HEK293 (cell line): ENCODE measurements around the gene IST1.

Experiments
- CTCF ChIA-PET: fragments of 350-600 bp; formaldehyde crosslinking; extraction: SDS; loops from one replicate; lab custom pipeline; 2021; ENCODE audit warnings: antibody characterized with exemption; lab: Yijun Ruan, JAX
- POLR2A ChIA-PET: fragments of 300-600 bp; formaldehyde crosslinking; extraction: SDS; loops from one replicate; lab custom pipeline; 2020; ENCODE audit warnings: antibody characterized with exemption, inconsistent platforms; lab: Yijun Ruan, JAX
- H3K27ac ChIP-seq: fragments of 200-500 bp; sonication (Bioruptor generic); 2 replicates; pipeline ENCODE4 v1.5.1; 2014; ENCODE audit warnings: low read depth, low read length, control low read depth, inconsistent platforms; ENCODE audit errors: extremely low read depth
- H3K36me3 ChIP-seq, 2 experiments: fragments of 200-500 bp in 1 of 2; sonication (Bioruptor generic) in 1 of 2; 1 replicate in 1 of 2; 2 replicates in 1 of 2; pipeline ENCODE4 v1.5.1; 2014 to 2017; ENCODE audit warnings: inconsistent platforms in 2 of 2, low read length in 2 of 2; ENCODE audit not compliant: control insufficient read depth in 2 of 2, insufficient read depth in 1 of 2
- H3K4me1 ChIP-seq: fragments of 200-500 bp; sonication (Bioruptor generic); 2 replicates; pipeline ENCODE4 v1.5.1; 2014; ENCODE audit warnings: mild to moderate bottlenecking, low read length, inconsistent platforms; ENCODE audit not compliant: control insufficient read depth, insufficient read depth
- H3K4me3 ChIP-seq: 2 replicates; pipeline ENCODE4 v1.5.1; 2011; ENCODE audit warnings: low read depth, mild to moderate bottlenecking, control low read depth, low read length, moderate library complexity
- H3K9me3 ChIP-seq: fragments of 200-500 bp; sonication (Bioruptor generic); 2 replicates; pipeline ENCODE4 v1.5.1; 2014; ENCODE audit warnings: low read depth, low read length, inconsistent platforms; ENCODE audit not compliant: control insufficient read depth, insufficient read depth
- GLI2 ChIP-seq: fragments of 450-650 bp; formaldehyde crosslinking; IDR thresholded peaks from 2 replicates; pipeline ENCODE4; 2017; ENCODE audit warnings: missing biosample characterization, missing genetic modification characterization, low read depth, borderline replicate concordance
- MYNN ChIP-seq: fragments of 450-650 bp; formaldehyde crosslinking; IDR thresholded peaks from 2 replicates; pipeline ENCODE4 v1.5.1; 2016; ENCODE audit warnings: missing biosample characterization, missing genetic modification characterization, borderline replicate concordance
- OSR2 ChIP-seq: fragments of 450-650 bp; formaldehyde crosslinking; IDR thresholded peaks from 2 replicates; pipeline ENCODE4 v1.5.1; 2016; ENCODE audit warnings: missing biosample characterization, missing genetic modification characterization
- SP2 ChIP-seq: fragments of 450-650 bp; formaldehyde crosslinking; IDR thresholded peaks from 2 replicates; pipeline ENCODE4 v1.5.1; 2016; ENCODE audit warnings: missing biosample characterization, missing genetic modification characterization
- ZBTB17 ChIP-seq: fragments of 450-650 bp; formaldehyde crosslinking; IDR thresholded peaks from 2 replicates; pipeline ENCODE4 v1.5.1; 2016; ENCODE audit warnings: missing biosample characterization, missing genetic modification characterization
- ZBTB21 ChIP-seq: fragments of 450-650 bp; formaldehyde crosslinking; IDR thresholded peaks from 2 replicates; pipeline ENCODE4 v1.5.1; 2017; ENCODE audit warnings: missing biosample characterization, missing genetic modification characterization
- ZBTB7A ChIP-seq: fragments of 450-650 bp; formaldehyde crosslinking; IDR thresholded peaks from 2 replicates; pipeline ENCODE4 v1.5.1; 2016; ENCODE audit warnings: low read depth, missing biosample characterization, missing genetic modification characterization
- ZFP37 ChIP-seq: fragments of 450-650 bp; formaldehyde crosslinking; IDR thresholded peaks from 2 replicates; pipeline ENCODE4 v1.5.1; 2016; ENCODE audit warnings: missing biosample characterization, missing genetic modification characterization
- ZFP69B ChIP-seq: fragments of 450-650 bp; formaldehyde crosslinking; IDR thresholded peaks from 2 replicates; pipeline ENCODE4 v1.5.1; 2016; ENCODE audit warnings: missing biosample characterization, missing genetic modification characterization
- ZNF10 ChIP-seq: fragments of 450-650 bp; formaldehyde crosslinking; IDR thresholded peaks from 2 replicates; pipeline ENCODE4 v1.5.1; 2017; ENCODE audit warnings: missing biosample characterization, missing genetic modification characterization
- ZNF19 ChIP-seq: fragments of 450-650 bp; formaldehyde crosslinking; IDR thresholded peaks from 2 replicates; pipeline ENCODE4; 2016; ENCODE audit warnings: missing biosample characterization, missing genetic modification characterization, low read depth
- ZNF335 ChIP-seq: fragments of 450-650 bp; formaldehyde crosslinking; conservative IDR thresholded peaks from 2 replicates; pipeline ENCODE4 v1.5.1; 2016; ENCODE audit warnings: missing biosample characterization, missing genetic modification characterization
- ZNF37A ChIP-seq: fragments of 450-650 bp; IDR thresholded peaks from 2 replicates; pipeline ENCODE4 v1.5.1; 2018; ENCODE audit warnings: missing biosample characterization, missing genetic modification characterization
- ZNF394 ChIP-seq: fragments of 450-650 bp; formaldehyde crosslinking; IDR thresholded peaks from 2 replicates; pipeline ENCODE4 v1.5.1; 2016; ENCODE audit warnings: missing biosample characterization, missing genetic modification characterization, mild to moderate bottlenecking, moderate library complexity, borderline replicate concordance
- ZNF398 ChIP-seq: fragments of 450-650 bp; formaldehyde crosslinking; IDR thresholded peaks from 2 replicates; pipeline ENCODE4 v1.5.1; 2017; ENCODE audit warnings: missing biosample characterization, missing genetic modification characterization
- ZNF501 ChIP-seq: fragments of 450-650 bp; formaldehyde crosslinking; IDR thresholded peaks from 2 replicates; pipeline ENCODE4 v1.5.1; 2016; ENCODE audit warnings: missing biosample characterization, missing genetic modification characterization
- ZNF600 ChIP-seq: fragments of 450-650 bp; formaldehyde crosslinking; IDR thresholded peaks from 2 replicates; pipeline ENCODE4 v1.5.1; 2016; ENCODE audit warnings: missing biosample characterization, missing genetic modification characterization
- ZNF654 ChIP-seq: fragments of 450-650 bp; formaldehyde crosslinking; IDR thresholded peaks from 2 replicates; pipeline ENCODE4 v1.5.1; 2016; ENCODE audit warnings: low read depth, missing biosample characterization, missing genetic modification characterization
- ZNF658 ChIP-seq: fragments of 450-650 bp; formaldehyde crosslinking; IDR thresholded peaks from 2 replicates; pipeline ENCODE4; 2016; ENCODE audit warnings: missing biosample characterization, missing genetic modification characterization
- ZNF660 ChIP-seq: fragments of 450-650 bp; IDR thresholded peaks from 2 replicates; pipeline ENCODE4 v1.5.1; 2018; ENCODE audit warnings: missing biosample characterization, mild to moderate bottlenecking, missing genetic modification characterization
- ZNF677 ChIP-seq: fragments of 450-650 bp; IDR thresholded peaks from 2 replicates; pipeline ENCODE4 v1.5.0; 2018; ENCODE audit warnings: missing biosample characterization, mild to moderate bottlenecking, missing genetic modification characterization, moderate library complexity
- ZNF76 ChIP-seq: fragments of 450-650 bp; formaldehyde crosslinking; IDR thresholded peaks from 2 replicates; pipeline ENCODE4; 2016; ENCODE audit warnings: low read depth, missing biosample characterization, missing genetic modification characterization, borderline replicate concordance
- ZNF768 ChIP-seq: fragments of 450-650 bp; formaldehyde crosslinking; IDR thresholded peaks from 2 replicates; pipeline ENCODE4 v1.5.1; 2018; ENCODE audit warnings: missing biosample characterization, mild to moderate bottlenecking, missing genetic modification characterization
- ZSCAN18 ChIP-seq: fragments of 450-650 bp; formaldehyde crosslinking; IDR thresholded peaks from 2 replicates; pipeline ENCODE4 v1.5.1; 2016; ENCODE audit warnings: missing biosample characterization, missing genetic modification characterization
- ZXDB ChIP-seq: fragments of 450-650 bp; formaldehyde crosslinking; IDR thresholded peaks from 2 replicates; pipeline ENCODE4 v1.5.1; 2016; ENCODE audit warnings: missing biosample characterization, missing genetic modification characterization
- TF ChIP-seq, protein P1 (sequence below): fragments of 450-650 bp; formaldehyde crosslinking; IDR thresholded peaks from 2 replicates; pipeline ENCODE4 v1.5.1; 2016; ENCODE audit warnings: missing biosample characterization, missing genetic modification characterization
- TF ChIP-seq, protein P2 (sequence below): sonication (generic); formaldehyde crosslinking; IDR thresholded peaks from 2 replicates; pipeline ENCODE4 v1.8.1; 2022; ENCODE audit warnings: mild to moderate bottlenecking, moderate library complexity, missing genetic modification reagents

IST1 gene

DNA sequence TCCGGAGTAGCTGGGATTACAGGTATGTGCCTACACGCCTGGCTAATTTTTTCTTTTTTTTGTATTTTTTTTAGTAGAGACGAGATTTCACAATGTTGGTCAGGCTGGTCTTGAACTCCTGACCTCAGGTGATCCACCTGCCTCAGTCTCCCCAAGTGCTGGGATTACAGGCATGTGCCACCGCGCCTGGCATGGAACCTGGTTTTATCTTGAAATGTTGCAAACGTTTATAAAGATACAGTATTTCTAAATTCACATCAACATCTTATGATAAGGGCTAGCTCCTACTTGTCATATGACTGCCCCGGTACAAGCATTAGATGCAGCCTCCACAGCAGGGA is 1.5 kb upstream of the IST1 start (continued):
- TF ChIP-seq ZFP37 (tag by site-specific recombination) = no peak
- no peak for TF ChIP-seq ZNF501 (tag by site-specific recombination)
- TF ChIP-seq MYNN (tag by site-specific recombination) = no peak
- TF ChIP-seq SP2 (tag by site-specific recombination) = no peak

- Histone ChIP-seq H3K4me3 (peak overlapping the region; percentile 55), H3K27ac (peak overlapping the region; percentile 83), H3K9me3 (no peaks in the 10 kb centered on the region), H3K36me3 (peaks cover 5 to 7% of the 10 kb centered on the region in 2 experiments; a peak in 2 of 3 replicates), H3K4me1 (0 out of 2 replicates have a peak, but pooled peaks cover 2% of the 10 kb centered on the region)
- POLR2A ChIA-PET = interaction anchor here (1.0 to 6.0 kb wide), 8 partner anchors 9 to 86 kb away, joined by 3 to 51 read pairs (median 4); partner anchors contain the start of genes AP1G1 and ZNF821
- CTCF ChIA-PET = interaction anchor here (0.7 kb wide), 1 partner anchor 19 kb away, joined by 3 read pairs; no protein-coding TSS in a partner anchor
- TF ChIP-seq ZNF654 = no peak
- TF ChIP-seq, protein P1, sequence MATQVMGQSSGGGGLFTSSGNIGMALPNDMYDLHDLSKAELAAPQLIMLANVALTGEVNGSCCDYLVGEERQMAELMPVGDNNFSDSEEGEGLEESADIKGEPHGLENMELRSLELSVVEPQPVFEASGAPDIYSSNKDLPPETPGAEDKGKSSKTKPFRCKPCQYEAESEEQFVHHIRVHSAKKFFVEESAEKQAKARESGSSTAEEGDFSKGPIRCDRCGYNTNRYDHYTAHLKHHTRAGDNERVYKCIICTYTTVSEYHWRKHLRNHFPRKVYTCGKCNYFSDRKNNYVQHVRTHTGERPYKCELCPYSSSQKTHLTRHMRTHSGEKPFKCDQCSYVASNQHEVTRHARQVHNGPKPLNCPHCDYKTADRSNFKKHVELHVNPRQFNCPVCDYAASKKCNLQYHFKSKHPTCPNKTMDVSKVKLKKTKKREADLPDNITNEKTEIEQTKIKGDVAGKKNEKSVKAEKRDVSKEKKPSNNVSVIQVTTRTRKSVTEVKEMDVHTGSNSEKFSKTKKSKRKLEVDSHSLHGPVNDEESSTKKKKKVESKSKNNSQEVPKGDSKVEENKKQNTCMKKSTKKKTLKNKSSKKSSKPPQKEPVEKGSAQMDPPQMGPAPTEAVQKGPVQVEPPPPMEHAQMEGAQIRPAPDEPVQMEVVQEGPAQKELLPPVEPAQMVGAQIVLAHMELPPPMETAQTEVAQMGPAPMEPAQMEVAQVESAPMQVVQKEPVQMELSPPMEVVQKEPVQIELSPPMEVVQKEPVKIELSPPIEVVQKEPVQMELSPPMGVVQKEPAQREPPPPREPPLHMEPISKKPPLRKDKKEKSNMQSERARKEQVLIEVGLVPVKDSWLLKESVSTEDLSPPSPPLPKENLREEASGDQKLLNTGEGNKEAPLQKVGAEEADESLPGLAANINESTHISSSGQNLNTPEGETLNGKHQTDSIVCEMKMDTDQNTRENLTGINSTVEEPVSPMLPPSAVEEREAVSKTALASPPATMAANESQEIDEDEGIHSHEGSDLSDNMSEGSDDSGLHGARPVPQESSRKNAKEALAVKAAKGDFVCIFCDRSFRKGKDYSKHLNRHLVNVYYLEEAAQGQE (tag by site-specific recombination) = 0 out of 2 replicates have a peak, but pooled peaks have one; percentile 16
- peak; percentile 67; the same call in 1 of the 2 replicates for TF ChIP-seq ZBTB21 (tag by site-specific recombination)
- TF ChIP-seq ZFP69B = no peak
- no peak for TF ChIP-seq ZNF768 (tag by site-specific recombination)
- TF ChIP-seq ZNF19 (tag by site-specific recombination) = no peak
- no peak for TF ChIP-seq ZNF501 (tag by site-specific recombination)
- peak; percentile 20; the same call in 1 of the 2 replicates for TF ChIP-seq ZNF660 (tag by site-specific recombination)
- TF ChIP-seq, protein P2, sequence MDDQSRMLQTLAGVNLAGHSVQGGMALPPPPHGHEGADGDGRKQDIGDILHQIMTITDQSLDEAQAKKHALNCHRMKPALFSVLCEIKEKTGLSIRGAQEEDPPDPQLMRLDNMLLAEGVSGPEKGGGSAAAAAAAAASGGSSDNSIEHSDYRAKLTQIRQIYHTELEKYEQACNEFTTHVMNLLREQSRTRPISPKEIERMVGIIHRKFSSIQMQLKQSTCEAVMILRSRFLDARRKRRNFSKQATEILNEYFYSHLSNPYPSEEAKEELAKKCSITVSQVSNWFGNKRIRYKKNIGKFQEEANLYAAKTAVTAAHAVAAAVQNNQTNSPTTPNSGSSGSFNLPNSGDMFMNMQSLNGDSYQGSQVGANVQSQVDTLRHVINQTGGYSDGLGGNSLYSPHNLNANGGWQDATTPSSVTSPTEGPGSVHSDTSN (CRISPR knock-in tag) = no peak
- TF ChIP-seq ZBTB7A (tag by site-specific recombination) = no peak
- no peak for TF ChIP-seq ZNF658
- TF ChIP-seq ZXDB (tag by site-specific recombination) = peak; percentile 18; the same call in 1 of the 2 replicates
- TF ChIP-seq ZNF398 = no peak
- TF ChIP-seq ZNF677 (tag by site-specific recombination) = no peak
- peak; percentile 94 for TF ChIP-seq ZBTB17 (tag by site-specific recombination)
- 0 out of 2 replicates have a peak, but pooled peaks have one; percentile 16 for TF ChIP-seq ZNF600
- no peak for TF ChIP-seq ZNF76 (tag by site-specific recombination)
- no peak for TF ChIP-seq ZSCAN18 (tag by site-specific recombination)
- peak; percentile 88 for TF ChIP-seq ZNF335 (tag by site-specific recombination)
- peak; percentile 100 for TF ChIP-seq ZNF394
- TF ChIP-seq OSR2 (tag by site-specific recombination) = peak; percentile 73
- no peak for TF ChIP-seq GLI2 (tag by site-specific recombination)
- no peak for TF ChIP-seq ZNF37A (tag by site-specific recombination)
- no peak for TF ChIP-seq ZNF10 (tag by site-specific recombination)
Measured at GRCh38 chr16:71894229-71894920, 956 bp upstream of the IST1 start.
